PC-3 (cell line): Measurements from ENCODE around the gene HUNK.

Experiments
- CTCF ChIP-seq: fragments of 300-600 bp; sonication (generic); conservative IDR thresholded peaks from 2 replicates; pipeline ENCODE4 v1.5.1; 2017; ENCODE audit warnings: antibody characterized with exemption, low read depth, mild to moderate bottlenecking, low read length
- EZH2 ChIP-seq: fragments of 300-600 bp; sonication (generic); IDR thresholded peaks from one replicate; pipeline ENCODE4 v1.6.1; 2017; ENCODE audit warnings: antibody characterized with exemption, mild to moderate bottlenecking, low read length; ENCODE audit not compliant: unreplicated experiment
- EZH2phosphoT487 ChIP-seq: fragments of 300-600 bp; sonication (generic); IDR thresholded peaks from 2 replicates; pipeline ENCODE4 v1.6.1; 2018; ENCODE audit warnings: mild to moderate bottlenecking, antibody characterized with exemption, low read length, borderline replicate concordance

- TF ChIP-seq CTCF (no peak), EZH2 (no peak), EZH2phosphoT487 (no peak)
Measured at GRCh38 chr21:31873275-31873695, 465 bp downstream of the HUNK start.
